ENCODE data around the gene IGSF9.

Gene IGSF9

GRCh38 chr1:159955456-159955855 is 10.0 kb upstream of the IGSF9 start:
- no peak overlapping the region for H3K4me3 ChIP-seq (ENCODE audit: low read depth, low read length)
- no peak for DNase-seq (ENCODE audit: low read depth)
- no peak for TF ChIP-seq MAX (IDR thresholded peaks at IDR 0.05; ENCODE audit: low read depth, low read length)
- no peak for TF ChIP-seq POLR2A (IDR thresholded peaks at IDR 0.05; ENCODE audit: extremely low read depth, insufficient read length)
- no peak for TF ChIP-seq MYC (IDR thresholded peaks at IDR 0.05; ENCODE audit: low read depth, low read length)
- TF ChIP-seq CTCF (IDR thresholded peaks at IDR 0.05; ENCODE audit: low read depth, low read length) = no peak

- no peak within 1 kb of the TSS for H3K4me3 ChIP-seq (ENCODE audit: low read depth, low read length)
- DNase-seq (ENCODE audit: low read depth) = peak; percentile 17
- TF ChIP-seq MAX (IDR thresholded peaks at IDR 0.05; ENCODE audit: low read depth, low read length) = no peak
- no peak for TF ChIP-seq CTCF (IDR thresholded peaks at IDR 0.05; ENCODE audit: low read depth, low read length)
Observed at GRCh38 chr1:159953536-159954515, 8.4 kb upstream of the IGSF9 start, which contains the start of gene SLAMF9. Gene SLAMF9 (minus strand): TSS chr1:159954237. CDS start chr1:159954137, 100 bp downstream.

GRCh38 chr1:159952932-159953331 is 7.5 kb upstream of the IGSF9 start:
- TF ChIP-seq POLR2A (IDR thresholded peaks at IDR 0.05; ENCODE audit: extremely low read depth, insufficient read length) (no peak), MAX (IDR thresholded peaks at IDR 0.05; ENCODE audit: low read depth, low read length) (no peak), CTCF (IDR thresholded peaks at IDR 0.05; ENCODE audit: low read depth, low read length) (no peak), MYC (IDR thresholded peaks at IDR 0.05; ENCODE audit: low read depth, low read length) (no peak)
- H3K4me3 ChIP-seq (ENCODE audit: low read depth, low read length) = no peak overlapping the region
- no peak for DNase-seq (ENCODE audit: low read depth)

- no peak for DNase-seq (ENCODE audit: low read depth)
- H3K4me3 ChIP-seq (ENCODE audit: low read depth, low read length) = no peak overlapping the region
- no peak for TF ChIP-seq MYC (IDR thresholded peaks at IDR 0.05; ENCODE audit: low read depth, low read length)
- TF ChIP-seq CTCF (IDR thresholded peaks at IDR 0.05; ENCODE audit: low read depth, low read length) = no peak
- TF ChIP-seq MAX (IDR thresholded peaks at IDR 0.05; ENCODE audit: low read depth, low read length) = no peak
- no peak for TF ChIP-seq POLR2A (IDR thresholded peaks at IDR 0.05; ENCODE audit: extremely low read depth, insufficient read length)
Observed at GRCh38 chr1:159951551-159951950, 6.1 kb upstream of the IGSF9 start.

- no peak for TF ChIP-seq MYC (IDR thresholded peaks at IDR 0.05; ENCODE audit: low read depth, low read length)
- no peak for TF ChIP-seq MAX (IDR thresholded peaks at IDR 0.05; ENCODE audit: low read depth, low read length)
- no peak for TF ChIP-seq POLR2A (IDR thresholded peaks at IDR 0.05; ENCODE audit: extremely low read depth, insufficient read length)
- TF ChIP-seq CTCF (IDR thresholded peaks at IDR 0.05; ENCODE audit: low read depth, low read length) = no peak
- no peak for DNase-seq (ENCODE audit: low read depth)
- no peak overlapping the region for H3K4me3 ChIP-seq (ENCODE audit: low read depth, low read length)
Observed at GRCh38 chr1:159951016-159951415, 5.6 kb upstream of the IGSF9 start.
